Transverse colon (tissue), 4 donors: ENCODE data around the gene TAS1R3.

ENCODE experiments used
- CTCF ChIP-seq, 5 experiments: fragments of 200-600 bp in 3 of 5; fragments of 450-650 bp in 2 of 5; sonication (generic) in 3 of 5; IDR thresholded peaks; 1 replicate in 2 of 5; 2 replicates in 3 of 5; pipeline ENCODE4 v1.5.1; 2016 to 2017; ENCODE audit warnings: antibody characterized with exemption in 5 of 5, inconsistent platforms in 3 of 5, mild to moderate bottlenecking in 2 of 5, moderate library complexity in 1 of 5
- EP300 ChIP-seq: sonication (generic); formaldehyde crosslinking; IDR thresholded peaks from one replicate; pipeline ENCODE4 v1.6.1; 2017; ENCODE audit warnings: antibody characterized with exemption, low read depth
- POLR2A ChIP-seq: fragments of 450-650 bp; IDR thresholded peaks from one replicate; pipeline ENCODE4 v1.6.1; 2016; ENCODE audit warnings: antibody characterized with exemption, mild to moderate bottlenecking, moderate library complexity
- POLR2AphosphoS5 ChIP-seq, 3 donors: sonication (generic); formaldehyde crosslinking; IDR thresholded peaks; one replicate each; pipeline ENCODE4 v1.6.1; 2016; ENCODE audit warnings: antibody characterized with exemption in 3 of 3

- TF ChIP-seq POLR2AphosphoS5 (IDR thresholded peaks at IDR 0.05) (no peak), CTCF (IDR thresholded peaks at IDR 0.05) (no peak), POLR2A (no peak), EP300 (no peak)
Observed at GRCh38 chr1:1319646-1319941, 11.5 kb upstream of the TAS1R3 start.
